Prostate gland (tissue), 2 donors: ENCODE measurements around the gene FAAP100. TPM values are rescaled to one million over a fixed set of nuclear protein-coding genes. Genes with fewer than 3 reads are reported as not detected.

Experiments
- DNase-seq: peaks from one replicate; pipeline ENCODE4 v3.0.0-alpha.2; 2019; ENCODE audit warnings: low spot score
- H3K27ac ChIP-seq, 2 donors: fragments of 200-600 bp; sonication (generic); 2 replicates each; pipeline ENCODE4 v1.5.1; 2017 to 2019
- H3K27me3 ChIP-seq: fragments of 200-600 bp; sonication (generic); replicated peaks from 2 replicates; pipeline ENCODE4 v1.5.1; 2019; ENCODE audit not compliant: insufficient read depth
- H3K36me3 ChIP-seq, 2 donors: fragments of 200-600 bp; sonication (generic); 1 replicate in 1 of 2; 2 replicates in 1 of 2; pipeline versions ENCODE4 v1.5.1 to v1.8.1; 2017 to 2019
- H3K4me1 ChIP-seq: fragments of 200-600 bp; sonication (generic); replicated peaks from 2 replicates; pipeline ENCODE4 v1.5.1; 2019
- H3K4me3 ChIP-seq, 2 donors: fragments of 200-600 bp; sonication (generic); 2 replicates each; pipeline ENCODE4 v1.5.1; 2017 to 2019
- H3K9me3 ChIP-seq: fragments of 200-600 bp; sonication (generic); 2 replicates; pipeline ENCODE4 v1.5.1; 2017
- POLR2A ChIP-seq: fragments of 450-650 bp; IDR thresholded peaks from one replicate; pipeline ENCODE4 v1.6.1; 2016; ENCODE audit warnings: antibody characterized with exemption, mild to moderate bottlenecking
- POLR2AphosphoS5 ChIP-seq: sonication (generic); formaldehyde crosslinking; IDR thresholded peaks from one replicate; pipeline ENCODE4 v1.6.1; 2017; ENCODE audit warnings: antibody characterized with exemption
- WGBS: methylation state at CpG from one replicate; pipeline ENCODE4 v1.1.5; 2018; 5-methylcytosine and 5-hydroxymethylcytosine counted together
- intact Hi-C: fragments of 100-400 bp; cut with DNase I; formaldehyde crosslinking; loops from one replicate; pipeline ENCODE4 v1.14.2; 2022
- total RNA-seq, 2 donors: library from RNA; depleted of rRNA; stranded (reverse); fragments of >200 nt; gene quantifications; one replicate each; pipeline ENCODE4 v1.1.0, GENCODE V29; 2016
- TF ChIP-seq, protein P1 (sequence below), 4 experiments: fragments of 200-600 bp in 2 of 4; fragments of 450-650 bp in 2 of 4; sonication (generic) in 2 of 4; IDR thresholded peaks; 1 replicate in 3 of 4; 2 replicates in 1 of 4; pipeline ENCODE4 v1.5.1; 2016 to 2019; ENCODE audit warnings: antibody characterized with exemption in 4 of 4, mild to moderate bottlenecking in 2 of 4, moderate library complexity in 2 of 4

FAAP100 gene
- total RNA-seq, 2 donors from 2014 or later, result 27.8 to 44.4 TPM

DNA sequence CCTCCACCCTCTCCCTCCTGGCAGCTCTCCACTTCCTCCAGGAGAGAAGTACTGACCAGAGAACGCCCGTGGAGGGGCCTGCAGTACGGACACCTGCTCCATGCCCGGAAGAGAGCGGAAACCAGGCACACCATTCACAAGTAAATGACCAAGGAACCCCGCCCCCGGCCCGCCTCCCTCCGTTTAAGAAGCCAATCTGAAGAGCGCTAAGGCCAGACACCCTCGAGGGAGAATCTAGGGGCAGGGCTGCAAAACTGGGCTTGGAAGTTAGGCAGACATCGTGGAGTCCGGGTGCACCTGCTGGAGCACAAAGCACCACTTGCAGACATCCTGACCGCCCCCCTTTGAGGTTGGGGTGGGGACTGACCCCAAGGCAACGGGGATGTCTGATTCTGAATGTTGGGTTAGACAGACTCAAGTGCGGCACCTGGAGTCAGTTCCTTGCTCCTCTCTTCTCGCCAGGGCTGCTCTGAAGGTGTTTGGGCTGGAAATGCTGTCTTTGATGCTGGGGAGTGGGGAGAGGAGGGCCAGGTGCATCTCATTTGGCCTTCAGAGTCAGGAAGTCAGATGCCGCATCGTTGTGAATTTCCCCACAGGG lies 964 bp upstream of the FAAP100 start:
- Histone ChIP-seq H3K36me3 (peaks cover 0 to 4% of the 10 kb centered on the region in 2 donors), H3K27ac (peak overlapping the region; percentile 71 to 83)
- WGBS, result 2% methylated on average over 18 of the region's 19 CpGs

DNA sequence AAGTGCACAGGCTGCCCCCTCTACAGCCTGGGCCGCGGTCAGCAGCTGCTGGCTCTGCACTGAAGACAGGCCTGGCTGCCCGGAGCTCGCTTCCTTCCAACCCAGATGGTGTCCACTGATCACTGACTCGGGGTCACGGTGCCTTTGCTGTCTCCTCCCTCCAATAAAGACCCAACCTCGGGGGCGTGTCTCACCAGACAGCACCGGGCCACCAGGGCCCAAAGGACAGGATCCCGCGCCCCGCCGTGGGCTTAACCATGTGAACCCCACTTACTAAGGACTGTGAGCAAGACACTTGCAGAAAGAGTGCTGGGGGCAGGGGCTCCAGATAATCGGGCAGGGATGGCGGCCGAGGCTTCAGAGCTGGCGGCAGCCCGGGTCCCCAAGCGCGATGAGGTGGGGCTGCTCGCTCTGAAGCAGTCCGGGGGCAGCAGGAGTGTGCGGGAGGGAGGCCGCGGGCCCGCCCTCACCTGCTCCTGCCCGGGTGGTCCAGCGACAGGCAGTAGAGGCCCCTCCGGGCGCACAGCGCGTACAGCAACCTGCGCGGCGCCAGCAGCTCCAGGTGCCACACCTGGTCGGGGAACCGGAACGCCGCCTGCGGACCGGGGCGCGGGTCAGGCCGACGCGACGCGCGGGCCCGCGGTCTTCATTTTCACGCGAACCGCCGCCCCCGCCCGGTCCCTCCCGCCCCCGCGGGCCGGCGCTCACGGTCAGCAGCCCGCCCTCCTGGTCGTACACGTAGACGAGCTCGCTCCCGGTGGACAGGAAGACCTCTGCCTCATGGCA lies 502 bp downstream of the FAAP100 start:
- under 1% methylated on average over 44 of the region's 69 CpGs for WGBS

More for the DNA sequence above, 964 bp upstream of the FAAP100 start:
- no peaks in the 10 kb centered on the region for H3K27me3 ChIP-seq
- peaks cover 4% of the 10 kb centered on the region for H3K4me1 ChIP-seq
- H3K9me3 ChIP-seq, result no peaks in the 10 kb centered on the region
- H3K4me3 ChIP-seq, result peak overlapping the region; percentile 94 to 96
- TF ChIP-seq POLR2A, result no peak
- TF ChIP-seq, protein P1, sequence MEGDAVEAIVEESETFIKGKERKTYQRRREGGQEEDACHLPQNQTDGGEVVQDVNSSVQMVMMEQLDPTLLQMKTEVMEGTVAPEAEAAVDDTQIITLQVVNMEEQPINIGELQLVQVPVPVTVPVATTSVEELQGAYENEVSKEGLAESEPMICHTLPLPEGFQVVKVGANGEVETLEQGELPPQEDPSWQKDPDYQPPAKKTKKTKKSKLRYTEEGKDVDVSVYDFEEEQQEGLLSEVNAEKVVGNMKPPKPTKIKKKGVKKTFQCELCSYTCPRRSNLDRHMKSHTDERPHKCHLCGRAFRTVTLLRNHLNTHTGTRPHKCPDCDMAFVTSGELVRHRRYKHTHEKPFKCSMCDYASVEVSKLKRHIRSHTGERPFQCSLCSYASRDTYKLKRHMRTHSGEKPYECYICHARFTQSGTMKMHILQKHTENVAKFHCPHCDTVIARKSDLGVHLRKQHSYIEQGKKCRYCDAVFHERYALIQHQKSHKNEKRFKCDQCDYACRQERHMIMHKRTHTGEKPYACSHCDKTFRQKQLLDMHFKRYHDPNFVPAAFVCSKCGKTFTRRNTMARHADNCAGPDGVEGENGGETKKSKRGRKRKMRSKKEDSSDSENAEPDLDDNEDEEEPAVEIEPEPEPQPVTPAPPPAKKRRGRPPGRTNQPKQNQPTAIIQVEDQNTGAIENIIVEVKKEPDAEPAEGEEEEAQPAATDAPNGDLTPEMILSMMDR (IDR thresholded peaks at IDR 0.05), result no peak
- TF ChIP-seq POLR2AphosphoS5, result peak; percentile 25
- DNase-seq, result peak; percentile 73
- intact Hi-C loops, result loop anchor here (5.0 kb wide), 1 partner anchor 49 kb away; no protein-coding TSS in a partner anchor

DNA sequence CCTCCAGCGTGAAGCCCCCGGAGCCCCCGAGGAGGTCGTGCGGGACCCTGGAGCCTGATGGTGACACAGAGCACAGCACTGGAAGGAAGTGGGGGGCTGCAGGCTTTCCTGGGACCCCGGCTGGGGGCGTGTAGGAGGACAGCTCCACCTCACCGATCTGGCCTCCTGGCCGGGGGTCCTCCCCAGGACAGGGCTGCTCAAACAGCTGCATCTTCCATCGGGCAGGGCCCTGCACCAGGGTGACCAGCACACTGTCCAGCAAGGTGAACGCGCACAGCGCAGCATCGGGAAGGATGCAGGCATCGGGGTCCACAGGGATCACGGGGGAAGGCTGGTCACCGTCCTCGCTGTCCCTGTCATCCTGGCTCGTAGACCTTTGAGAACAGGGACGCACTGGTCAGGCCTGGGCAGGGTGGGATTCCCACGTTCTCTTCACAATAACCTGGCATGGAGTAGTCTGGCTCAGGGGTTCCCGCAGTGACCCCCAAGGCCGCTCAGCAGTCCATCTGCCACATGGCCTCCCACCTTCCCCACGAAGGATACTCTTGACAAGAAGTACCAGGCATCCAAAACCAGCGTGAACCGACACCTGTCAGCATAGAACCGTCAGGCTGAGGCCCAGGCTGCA lies 1.2 kb downstream of the FAAP100 start:
- Histone ChIP-seq H3K36me3 (peaks cover 0 to 4% of the 10 kb centered on the region in 2 donors), H3K27ac (no peak overlapping the region), H3K27me3 (no peaks in the 10 kb centered on the region), H3K4me1 (peaks cover 4% of the 10 kb centered on the region), H3K9me3 (no peaks in the 10 kb centered on the region), H3K4me3 (peak overlapping the region; percentile 94 to 96)
- TF ChIP-seq POLR2A (no peak), POLR2AphosphoS5 (no peak)
- TF ChIP-seq, protein P1 (IDR thresholded peaks at IDR 0.05), result no peak
- no peak for DNase-seq
- 83% methylated on average over 27 of the region's 27 CpGs for WGBS
- intact Hi-C loops, result loop anchor here (5.0 kb wide), 1 partner anchor 51 kb away; no protein-coding TSS in a partner anchor

More for the DNA sequence above, 502 bp downstream of the FAAP100 start:
- intact Hi-C loops, result loop anchor here (5.0 kb wide), 1 partner anchor 51 kb away; no protein-coding TSS in a partner anchor
- TF ChIP-seq, protein P1 (IDR thresholded peaks at IDR 0.05), result no peak
- H3K4me1 ChIP-seq, result peaks cover 4% of the 10 kb centered on the region
- DNase-seq, result no peak
- no peaks in the 10 kb centered on the region for H3K9me3 ChIP-seq
- H3K36me3 ChIP-seq, result peaks cover 0 to 4% of the 10 kb centered on the region in 2 donors
- no peaks in the 10 kb centered on the region for H3K27me3 ChIP-seq
- peak overlapping the region; percentile 94 to 96 for H3K4me3 ChIP-seq
- H3K27ac ChIP-seq, result peak overlapping the region; percentile 71 to 83

DNA sequence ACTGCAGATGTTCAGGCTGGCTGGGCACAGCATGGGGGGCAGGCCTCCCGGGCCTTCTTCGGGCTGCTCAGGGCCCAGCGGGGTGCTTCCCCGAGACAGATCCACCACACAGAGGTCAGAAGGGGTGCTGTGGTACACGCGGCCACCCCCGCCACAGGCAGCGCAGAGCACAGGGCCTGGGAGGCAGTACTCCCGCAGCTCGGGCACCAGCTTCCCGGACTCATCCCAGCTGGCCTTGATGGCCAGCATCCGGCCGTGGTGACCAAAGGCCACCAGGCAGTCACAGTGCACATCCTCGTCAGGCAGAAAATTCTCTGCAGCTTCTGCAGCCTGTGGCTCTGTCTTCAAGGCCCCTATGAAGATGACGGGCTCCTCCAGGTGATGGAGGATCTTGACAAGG lies 1.9 kb downstream of the FAAP100 start:
- intact Hi-C loops, result loop anchor here (5.0 kb wide), 1 partner anchor 52 kb away; no protein-coding TSS in a partner anchor
- Histone ChIP-seq H3K36me3 (peaks cover 0 to 4% of the 10 kb centered on the region in 2 donors), H3K4me3 (no peak overlapping the region), H3K4me1 (peaks cover 4% of the 10 kb centered on the region), H3K27ac (no peak overlapping the region), H3K9me3 (no peaks in the 10 kb centered on the region), H3K27me3 (no peaks in the 10 kb centered on the region)
- WGBS, result 91% methylated on average over 11 of the region's 15 CpGs
- no peak for TF ChIP-seq POLR2A
- TF ChIP-seq, protein P1 (IDR thresholded peaks at IDR 0.05), result no peak
- TF ChIP-seq POLR2AphosphoS5, result no peak
- DNase-seq, result no peak
